Spleen (tissue), 11 donors: ENCODE data around the gene GRIN1. TPM values are rescaled to one million over a fixed set of nuclear protein-coding genes. Genes with fewer than 3 reads are reported as not detected.

Source experiments
- DNase-seq: peaks from one replicate; pipeline ENCODE4 v3.0.0-alpha.2; 2020
- H3K27ac ChIP-seq, 8 donors: fragments of 200-600 bp; sonication (generic) in 7 of 8; 1 replicate in 4 of 8; 2 replicates in 4 of 8; pipeline versions ENCODE4 v1.5.0 to v1.8.0; 2016 to 2021; ENCODE audit warnings: inconsistent platforms in 4 of 8, mild to moderate bottlenecking in 4 of 8, moderate library complexity in 1 of 8
- H3K27me3 ChIP-seq, 7 donors: fragments of 200-600 bp; sonication (generic) in 6 of 7; replicated peaks in 1 of 7; 1 replicate in 4 of 7; 2 replicates in 3 of 7; pipeline versions ENCODE4 v1.5.0 to v1.8.0; 2016 to 2021; ENCODE audit warnings: inconsistent platforms in 3 of 7, mild to moderate bottlenecking in 1 of 7
- H3K36me3 ChIP-seq, 6 donors: fragments of 200-600 bp; sonication (generic) in 5 of 6; 1 replicate in 4 of 6; 2 replicates in 2 of 6; pipeline versions ENCODE4 v1.5.0 to v1.8.0; 2016 to 2021; ENCODE audit warnings: inconsistent platforms in 2 of 6
- H3K4me1 ChIP-seq, 6 donors: fragments of 200-600 bp; sonication (generic) in 5 of 6; 1 replicate in 3 of 6; 2 replicates in 3 of 6; pipeline versions ENCODE4 v1.5.0 to v1.8.0; 2016 to 2021; ENCODE audit warnings: inconsistent platforms in 3 of 6
- H3K4me3 ChIP-seq, 8 donors: fragments of 200-600 bp; sonication (generic) in 7 of 8; 1 replicate in 4 of 8; 2 replicates in 4 of 8; pipeline versions ENCODE4 v1.5.0 to v1.8.0; 2016 to 2021; ENCODE audit warnings: inconsistent platforms in 4 of 8, mild to moderate bottlenecking in 4 of 8, moderate library complexity in 2 of 8
- H3K9me3 ChIP-seq, 8 donors: fragments of 200-600 bp; sonication (generic) in 7 of 8; 1 replicate in 4 of 8; 2 replicates in 4 of 8; pipeline versions ENCODE4 v1.5.0 to v1.8.0; 2016 to 2021; ENCODE audit warnings: inconsistent platforms in 4 of 8
- CTCF ChIP-seq, 11 experiments: fragments of 200-600 bp in 7 of 11; fragments of 450-650 bp in 4 of 11; sonication (generic) in 4 of 11; IDR thresholded peaks in 8 of 11; conservative IDR thresholded peaks in 3 of 11; 1 replicate in 7 of 11; 2 replicates in 4 of 11; pipeline versions ENCODE4 v1.4.0 to v1.8.0; 2016 to 2021; ENCODE audit warnings: antibody characterized with exemption in 11 of 11, inconsistent platforms in 4 of 11, mild to moderate bottlenecking in 1 of 11
- POLR2A ChIP-seq, 3 donors: fragments of 450-650 bp; IDR thresholded peaks; one replicate each; pipeline ENCODE4 v1.5.1; 2017; ENCODE audit warnings: antibody characterized with exemption in 3 of 3, mild to moderate bottlenecking in 1 of 3
- POLR2AphosphoS5 ChIP-seq, 3 donors: sonication (generic); formaldehyde crosslinking; IDR thresholded peaks; one replicate each; pipeline ENCODE4 v1.5.1; 2017; ENCODE audit warnings: antibody characterized with exemption in 3 of 3
- WGBS, 5 donors: extraction: QIAGEN DNeasy Blood & Tissue Kit in 3 of 5; methylation state at CpG; one replicate each; pipeline versions ENCODE4 v1.1.5 to v1.1.7; 2013 to 2018; 5-methylcytosine and 5-hydroxymethylcytosine counted together
- intact Hi-C: fragments of 100-400 bp; cut with DNase I; formaldehyde crosslinking; loops from one replicate; pipeline ENCODE4 v1.15.0; 2023; ENCODE audit warnings: low total_unique reads
- polyA plus RNA-seq, 3 donors: library from polyadenylated mRNA; stranded (reverse); fragments of 200-250 nt; gene quantifications; one replicate each; pipeline ENCODE4 v1.2.1, GENCODE V29; 2013
- total RNA-seq, 7 donors: library from RNA; depleted of rRNA in 3 of 7; stranded (reverse); fragments of >200 nt in 3 of 7; fragmentation: NEBNext Ultra II Directional in 4 of 7; extraction: Animal tissue kit (Norgen Biotek cat#: 25700) in 4 of 7; gene quantifications; one replicate each; pipeline versions ENCODE4 v1.1.0 to v1.2.1, GENCODE V29; 2016 to 2021
- donor health status: healthy with polysubstance abuse.
- donor health status: DM: no; HTN: no; CAD: no; lungs with moderate emphysema.
- donor health status: DM: no; HTN: no; CAD: no.
- donor health status: Bipolar disorder and iron deficiency.
- donor health status: healthy.
- donor health status: DM: no; HTN: no; CAD: no.
- donor health status: DM: yes; HTN: yes; CAD: no.

Gene GRIN1
- total and polyA plus RNA-seq, 10 donors = 0.03 to 0.70 (median 0.05) TPM; not detected in 6

- Histone ChIP-seq H3K4me1 (no peaks in the 10 kb centered on the region), H3K27me3 (peaks cover 0 to 59% (median 28%) of the 10 kb centered on the region in 7 donors), H3K4me3 (no peak overlapping the region), H3K36me3 (no peaks in the 10 kb centered on the region), H3K27ac (no peak overlapping the region), H3K9me3 (peaks cover 0 to 10% (median 0%) of the 10 kb centered on the region in 8 donors)
- intact Hi-C loops = no loop called here
- TF ChIP-seq POLR2A (IDR thresholded peaks at IDR 0.05) (no peak), CTCF (IDR thresholded peaks at IDR 0.05 in 8 of 11, conservative IDR thresholded peaks at IDR 0.05 in 3 of 11) (no peak), POLR2AphosphoS5 (IDR thresholded peaks at IDR 0.05) (no peak)
- no peak for DNase-seq
- WGBS, 5 donors = 73 to 81% (median 76%) methylated on average over 6 to 27 of the region's 27 CpGs
These were observed 9.3 kb downstream of the GRIN1 start for GRCh38 chr9:137148242-137148641.

- 82 to 89% (median 86%) methylated on average over 17 to 19 of the region's 19 CpGs for WGBS, 5 donors
These were observed 9.7 kb downstream of the GRIN1 start for GRCh38 chr9:137148661-137149060.

GRCh38 chr9:137149363-137149762 lies 10.4 kb downstream of the GRIN1 start:
- H3K36me3 ChIP-seq = no peaks in the 10 kb centered on the region
- H3K4me1 ChIP-seq = no peaks in the 10 kb centered on the region
- H3K27ac ChIP-seq = no peak overlapping the region
- WGBS, 5 donors = 68 to 92% (median 81%) methylated on average over 5 of the region's 5 CpGs
- no peak overlapping the region for H3K4me3 ChIP-seq
- intact Hi-C loops = no loop called here
- no peak for DNase-seq
- H3K9me3 ChIP-seq = peaks cover 0 to 10% (median 0%) of the 10 kb centered on the region in 8 donors
- peaks cover 0 to 48% (median 18%) of the 10 kb centered on the region in 7 donors for H3K27me3 ChIP-seq
- no peak for TF ChIP-seq POLR2A (IDR thresholded peaks at IDR 0.05)
- TF ChIP-seq CTCF (IDR thresholded peaks at IDR 0.05 in 8 of 11, conservative IDR thresholded peaks at IDR 0.05 in 3 of 11) = no peak
- no peak for TF ChIP-seq POLR2AphosphoS5 (IDR thresholded peaks at IDR 0.05)

More at GRCh38 chr9:137148661-137149060, 9.7 kb downstream of the GRIN1 start:
- DNase-seq = no peak
- Histone ChIP-seq H3K27me3 (peaks cover 0 to 55% (median 24%) of the 10 kb centered on the region in 7 donors), H3K27ac (no peak overlapping the region), H3K4me1 (no peaks in the 10 kb centered on the region), H3K9me3 (peaks cover 0 to 10% (median 0%) of the 10 kb centered on the region in 8 donors), H3K4me3 (no peak overlapping the region), H3K36me3 (no peaks in the 10 kb centered on the region)
- TF ChIP-seq POLR2A (IDR thresholded peaks at IDR 0.05) = no peak
- no peak for TF ChIP-seq POLR2AphosphoS5 (IDR thresholded peaks at IDR 0.05)
- TF ChIP-seq CTCF (IDR thresholded peaks at IDR 0.05 in 8 of 11, conservative IDR thresholded peaks at IDR 0.05 in 3 of 11) = no peak
- intact Hi-C loops = no loop called here

GRCh38 chr9:137149942-137150616 lies 11.1 kb downstream of the GRIN1 start:
- H3K9me3 ChIP-seq = peaks cover 0 to 10% (median 0%) of the 10 kb centered on the region in 8 donors
- peaks cover 0 to 51% (median 16%) of the 10 kb centered on the region in 7 donors for H3K27me3 ChIP-seq
- no peak for TF ChIP-seq POLR2A (IDR thresholded peaks at IDR 0.05)
- TF ChIP-seq CTCF (IDR thresholded peaks at IDR 0.05 in 8 of 11, conservative IDR thresholded peaks at IDR 0.05 in 3 of 11) = no peak
- TF ChIP-seq POLR2AphosphoS5 (IDR thresholded peaks at IDR 0.05) = no peak
- DNase-seq = no peak
- intact Hi-C loops = no loop called here
- H3K4me3 ChIP-seq = no peak overlapping the region
- H3K36me3 ChIP-seq = no peaks in the 10 kb centered on the region
- H3K4me1 ChIP-seq = no peaks in the 10 kb centered on the region
- H3K27ac ChIP-seq = no peak overlapping the region
- WGBS, 5 donors = 47 to 67% (median 63%) methylated on average over 20 of the region's 20 CpGs
